GM19395 (cell line): ENCODE measurements around the gene PALLD.
"Not testable (repeated sequence)": the region's sequence is repeated elsewhere in the genome, so short reads cannot be mapped to it uniquely, and the experiment has no call there.

Experiments
- ATAC-seq: cut with Tn5 transposase; IDR thresholded peaks from one replicate; pipeline ENCODE4 v1.9.1; 2021; ENCODE audit warnings: mild to moderate bottlenecking, moderate library complexity; ENCODE audit not compliant: unreplicated experiment

PALLD gene

DNA sequence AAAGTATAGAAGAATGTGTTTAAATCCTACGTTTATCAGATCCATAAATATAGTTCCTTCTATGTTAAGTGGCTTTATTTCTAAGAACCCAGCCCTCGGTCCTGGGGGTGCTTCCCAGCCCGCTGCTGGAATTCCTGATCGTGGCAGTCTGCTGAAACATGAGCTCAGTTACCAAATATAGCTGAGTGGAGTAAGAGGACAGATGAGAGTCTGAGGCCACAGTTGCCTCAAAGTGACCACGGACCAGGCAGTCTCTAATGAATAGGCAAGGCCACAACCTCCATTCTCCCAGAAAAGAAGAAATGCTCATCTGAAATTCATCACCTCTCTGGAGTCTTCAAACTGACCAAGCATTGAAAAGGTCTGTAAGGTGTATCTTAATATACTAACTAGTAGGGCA is at the start of gene PALLD:
Gene PALLD (plus strand): TSS at position 219 of the 400 bp plus-strand sequence.
- ATAC-seq, result no peak

DNA sequence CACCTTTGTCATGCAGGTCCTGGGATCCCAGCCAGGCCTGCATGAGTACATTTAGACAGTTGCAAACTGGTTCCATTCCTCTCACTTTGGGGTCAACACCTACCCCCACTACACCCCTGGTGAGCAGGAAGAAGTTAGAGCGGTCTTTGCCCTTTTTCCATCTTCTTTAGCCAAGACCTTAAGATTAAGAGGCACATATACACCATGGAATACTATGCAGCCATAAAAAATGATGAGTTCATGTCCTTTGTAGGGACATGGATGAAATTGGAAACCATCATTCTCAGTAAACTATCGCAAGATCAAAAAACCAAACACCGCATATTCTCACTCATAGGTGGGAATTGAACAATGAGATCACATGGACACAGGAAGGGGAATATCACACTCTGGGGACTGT is 47.8 kb upstream of the PALLD start:
- not testable (repeated sequence) for ATAC-seq

DNA sequence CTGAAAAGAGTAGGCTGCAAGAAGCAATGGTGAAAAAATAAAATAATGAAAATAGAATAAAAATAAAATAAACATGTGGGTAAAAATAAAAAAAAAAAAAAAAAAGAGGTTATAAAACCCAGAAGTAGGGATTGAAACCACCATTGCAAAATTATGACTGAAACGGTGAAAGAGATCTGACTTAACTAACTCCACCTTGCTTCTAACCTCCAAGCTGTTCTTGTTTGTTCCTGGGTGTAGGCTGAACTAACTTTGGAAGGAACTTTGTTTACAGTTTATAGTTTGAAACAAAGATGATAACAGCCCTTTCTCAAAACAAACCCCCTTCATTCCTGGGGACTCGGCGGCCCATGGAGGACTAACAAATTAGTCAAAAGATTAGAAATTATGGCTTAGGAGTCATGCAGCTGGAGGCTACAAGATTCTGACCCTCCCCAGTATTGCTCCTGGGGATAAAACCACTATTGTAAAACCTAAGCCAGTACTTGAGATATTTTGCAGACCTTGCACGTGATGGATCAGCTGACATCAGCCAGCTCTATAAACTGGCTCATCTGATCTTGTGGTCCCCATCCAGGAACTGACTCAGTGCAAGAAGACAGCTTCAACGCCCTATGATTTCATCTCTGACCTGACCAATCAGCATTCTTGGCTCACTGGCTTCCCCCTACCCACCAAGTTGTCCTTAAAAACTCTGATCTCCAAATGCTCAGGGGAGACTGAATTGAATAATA is 47.0 kb upstream of the PALLD start:
- no peak for ATAC-seq

DNA sequence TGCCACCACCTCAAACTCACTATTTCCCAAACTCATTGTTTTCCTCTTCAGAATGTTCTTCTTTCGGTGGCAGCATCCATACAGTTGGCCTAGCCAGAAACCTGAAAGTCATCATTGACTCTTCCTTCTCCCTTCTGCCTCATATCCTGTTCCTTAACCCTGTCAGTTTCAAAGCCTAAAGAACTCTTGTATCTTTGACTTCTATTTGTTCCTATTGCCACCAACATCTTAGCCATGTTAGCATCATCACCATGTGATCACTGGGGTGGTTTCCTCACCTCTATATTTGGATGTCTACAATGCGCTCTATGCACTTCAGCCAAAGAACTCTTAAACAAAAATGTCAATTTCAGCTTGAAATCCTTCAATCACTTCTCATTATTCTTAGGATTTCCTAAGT is 45.5 kb upstream of the PALLD start:
- ATAC-seq, result peak; percentile 26

DNA sequence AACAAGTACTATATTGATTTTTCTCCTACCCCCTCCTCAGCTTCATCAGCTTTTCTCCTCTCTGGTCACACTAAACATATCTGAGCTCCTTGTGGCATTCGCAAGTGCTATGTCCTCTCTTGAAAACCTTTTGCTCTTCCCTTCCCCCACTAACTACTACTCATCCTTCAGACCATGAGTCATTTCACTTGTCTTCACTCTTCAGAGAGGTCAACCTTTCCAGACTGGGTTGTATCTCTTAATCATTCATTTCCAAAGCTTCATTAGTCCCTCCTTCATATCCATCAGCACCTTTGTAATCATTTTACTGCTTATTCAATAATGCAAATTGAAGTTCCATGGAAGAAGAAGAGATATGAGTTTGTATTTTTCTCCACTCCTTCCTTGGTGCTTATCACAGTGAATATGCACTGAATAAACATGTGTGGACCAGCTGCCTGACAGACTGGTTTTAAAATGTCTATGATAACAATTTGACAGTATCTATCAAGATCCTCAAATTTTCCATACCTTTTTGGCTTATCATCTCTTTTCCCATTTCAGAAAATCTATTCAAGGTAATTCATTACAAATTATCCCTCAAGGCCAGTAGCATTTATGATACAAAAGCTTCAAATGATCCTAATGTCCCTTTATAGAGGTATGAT is 45.0 kb upstream of the PALLD start:
- ATAC-seq, result peak; percentile 92

DNA sequence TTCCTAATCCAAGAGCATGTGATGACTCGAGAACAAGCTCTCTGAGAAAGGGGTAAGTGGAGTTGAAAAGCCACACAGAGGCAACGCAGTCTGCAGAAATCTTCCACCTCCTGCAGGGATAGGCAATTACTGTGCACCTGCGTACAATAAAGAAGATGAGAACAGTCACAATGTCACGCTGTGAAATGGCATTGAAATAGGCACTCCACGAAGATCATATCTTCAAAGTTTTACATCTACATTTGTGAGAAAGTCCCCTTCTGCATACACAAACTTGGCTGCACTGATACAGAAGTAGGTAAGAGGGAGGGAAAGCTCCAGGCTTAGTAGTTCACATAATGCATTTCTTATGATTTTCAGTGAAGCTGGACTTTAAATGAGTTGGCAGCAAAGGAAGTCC is 43.7 kb upstream of the PALLD start:
- no peak for ATAC-seq

DNA sequence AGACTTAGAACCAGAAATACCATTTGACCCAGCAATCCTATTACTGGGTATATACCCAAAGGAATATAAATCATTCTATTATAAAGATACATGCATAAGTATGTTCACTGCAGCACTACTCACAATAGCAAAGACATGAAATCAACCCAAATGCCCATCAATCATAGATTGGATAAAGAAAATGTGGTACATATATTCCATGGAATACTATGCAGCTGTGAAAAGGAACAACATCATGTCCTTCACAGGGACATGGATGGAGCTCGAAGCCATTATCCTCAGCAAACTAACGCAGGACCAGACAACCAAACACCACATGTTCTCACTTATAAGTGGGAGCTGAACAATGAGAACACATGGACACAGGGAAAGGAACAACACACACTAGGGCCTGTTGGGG is 38.6 kb upstream of the PALLD start:
- not testable (repeated sequence) for ATAC-seq

DNA sequence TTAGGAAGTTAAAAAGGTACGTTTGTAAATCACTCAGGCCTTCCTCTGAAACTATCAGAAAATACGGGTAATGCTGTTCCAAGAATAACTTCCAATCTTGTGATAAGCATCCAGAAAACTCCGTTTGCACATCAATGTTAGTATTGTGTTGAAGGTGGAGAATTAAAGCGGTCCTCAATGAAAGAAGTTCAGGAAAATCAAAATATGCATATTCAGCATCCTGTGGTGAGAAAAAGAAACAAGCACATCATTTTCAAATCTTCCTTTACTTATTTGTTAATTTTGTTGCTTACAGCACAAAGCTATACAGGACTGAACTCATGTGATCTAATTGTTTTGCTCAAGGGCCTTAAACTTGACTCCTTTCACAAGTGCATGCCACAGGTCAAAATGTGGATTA is 35.0 kb upstream of the PALLD start:
- no peak for ATAC-seq

DNA sequence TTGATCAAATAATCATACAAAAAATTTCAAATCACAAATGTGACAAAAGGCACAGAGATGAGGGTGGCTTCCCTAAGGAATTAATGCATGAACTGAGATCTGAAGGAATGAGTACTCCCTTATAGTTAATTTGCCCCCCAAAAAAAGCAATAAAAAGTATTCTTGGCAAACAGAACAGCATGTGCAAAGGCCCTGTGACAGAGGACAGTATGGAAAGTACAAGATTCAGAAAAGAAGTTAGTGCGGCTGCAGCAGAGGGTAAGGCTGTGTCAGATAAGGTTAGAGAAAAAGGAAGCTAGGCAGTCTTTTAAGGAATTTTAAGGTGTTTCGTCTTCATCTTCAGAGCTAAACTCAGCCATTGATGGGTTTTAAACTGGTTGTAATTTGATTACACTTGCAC is 23.9 kb upstream of the PALLD start:
- ATAC-seq, result no peak

DNA sequence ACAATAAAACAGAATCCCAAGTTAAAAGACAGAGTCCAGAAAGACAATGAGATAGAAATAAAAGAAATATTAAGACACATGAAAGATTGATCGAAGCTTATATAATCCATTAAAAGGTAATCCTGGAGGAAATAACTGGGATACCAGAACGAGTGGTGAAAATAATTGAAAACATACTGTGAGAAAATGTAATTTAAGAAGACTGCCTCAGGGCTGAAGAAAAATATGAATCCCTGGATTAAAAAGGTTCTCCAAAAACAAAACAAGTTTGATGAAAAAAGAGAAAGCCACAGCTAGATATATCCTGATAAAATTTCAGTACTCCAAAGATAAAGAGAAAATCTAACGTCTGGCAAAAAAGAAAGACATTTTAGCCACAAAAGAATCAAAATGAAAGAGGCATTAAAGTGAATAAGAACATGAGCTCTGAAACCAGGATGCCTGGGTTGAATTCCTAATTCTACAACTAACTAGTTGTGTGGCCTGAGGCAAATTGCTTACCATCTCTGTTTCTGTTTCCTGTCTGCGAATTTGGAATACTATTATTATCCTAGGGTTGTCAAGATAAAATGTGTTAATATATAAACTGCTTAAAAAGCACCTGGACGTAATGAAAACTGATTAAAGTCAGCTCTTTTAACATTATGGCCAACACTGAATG is 22.1 kb upstream of the PALLD start:
- ATAC-seq, result no peak

DNA sequence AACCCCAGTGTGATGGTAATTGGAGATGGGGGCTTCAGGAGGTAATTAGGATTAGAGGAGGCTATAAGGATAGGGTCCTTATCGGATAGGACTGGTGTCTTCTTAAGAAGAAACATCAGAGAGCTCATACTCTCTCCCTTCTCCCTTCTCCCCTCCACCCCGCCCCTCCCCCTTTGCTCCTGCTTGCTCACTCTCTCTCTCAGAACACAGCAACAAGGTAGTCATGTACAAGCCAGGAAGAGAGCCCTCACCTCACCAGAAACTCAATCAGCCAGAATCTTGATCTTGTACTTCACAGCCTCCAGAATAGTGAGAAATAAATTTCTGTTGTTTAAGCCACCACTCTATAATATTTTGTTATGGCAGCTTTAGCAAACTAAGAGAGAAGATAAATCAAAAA is 21.1 kb upstream of the PALLD start:
- no peak for ATAC-seq

DNA sequence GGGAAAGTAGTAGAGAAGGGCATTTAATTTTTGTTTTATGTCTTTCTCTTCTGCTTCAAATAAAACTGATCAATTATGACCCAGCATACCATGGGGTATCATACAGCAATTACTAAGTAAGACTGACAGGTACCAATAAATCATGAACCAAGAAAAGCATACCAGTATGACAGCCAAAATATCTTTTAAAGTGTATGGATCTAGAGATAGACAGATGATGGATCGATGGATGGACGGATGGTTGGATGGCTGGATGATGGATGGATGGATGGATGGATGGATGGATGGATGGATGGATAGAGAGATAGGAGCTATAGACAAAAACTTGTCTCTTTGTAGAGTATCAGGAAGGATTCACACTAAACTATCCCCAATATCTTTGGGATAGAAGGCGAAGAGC is 18.0 kb upstream of the PALLD start:
- ATAC-seq, result no peak

DNA sequence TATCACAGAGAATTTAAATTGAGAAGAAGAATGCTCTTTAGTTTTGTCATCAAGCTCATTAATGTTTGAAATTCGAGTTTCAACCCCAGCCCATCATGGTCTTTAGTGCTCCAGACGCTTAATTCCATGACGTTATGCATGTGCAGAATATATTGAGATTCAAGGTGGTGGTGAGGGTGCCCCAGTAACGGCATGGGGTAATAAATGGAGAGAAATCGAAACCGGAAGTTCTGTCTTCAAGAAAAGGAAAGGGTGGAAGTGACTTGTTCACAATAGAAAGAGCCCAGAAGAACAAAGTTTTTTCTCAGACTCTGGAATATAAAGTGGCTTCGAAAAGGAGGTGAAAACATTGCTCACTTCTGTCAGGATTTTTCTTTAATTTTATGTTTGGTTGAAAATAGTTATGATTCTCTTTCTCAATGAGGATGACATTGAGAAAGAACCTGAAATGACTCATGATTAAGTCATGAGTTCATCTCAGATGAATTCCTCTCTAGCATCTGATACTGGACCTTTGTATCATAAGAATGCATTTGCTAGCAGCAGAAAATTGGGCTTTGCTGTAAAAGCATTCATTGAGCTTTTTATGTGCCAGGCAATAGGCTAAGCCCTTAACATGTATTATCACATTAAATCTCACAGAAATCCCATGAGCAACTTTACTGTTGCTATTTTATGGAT is 15.8 kb upstream of the PALLD start:
- peak; percentile 48 for ATAC-seq

DNA sequence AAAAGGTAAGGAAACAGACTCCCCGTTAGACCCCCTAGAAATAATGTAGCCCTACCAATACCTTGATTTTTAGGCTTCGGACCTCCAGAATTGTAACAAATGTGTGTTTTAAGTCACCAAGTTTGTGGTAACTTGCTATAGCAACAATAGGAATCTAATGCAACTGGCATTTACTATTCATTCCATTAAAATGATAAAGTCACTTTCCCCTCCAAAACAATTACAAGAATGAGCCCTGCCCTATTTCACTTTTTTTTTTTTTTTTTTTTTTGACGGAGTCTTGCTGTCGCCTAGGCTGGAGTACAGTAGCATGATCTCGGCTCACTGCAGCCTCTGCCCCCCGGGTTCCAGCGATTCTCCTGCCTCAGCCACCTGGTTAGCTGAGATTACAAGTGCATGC is 13.0 kb upstream of the PALLD start:
- ATAC-seq, result no peak

DNA sequence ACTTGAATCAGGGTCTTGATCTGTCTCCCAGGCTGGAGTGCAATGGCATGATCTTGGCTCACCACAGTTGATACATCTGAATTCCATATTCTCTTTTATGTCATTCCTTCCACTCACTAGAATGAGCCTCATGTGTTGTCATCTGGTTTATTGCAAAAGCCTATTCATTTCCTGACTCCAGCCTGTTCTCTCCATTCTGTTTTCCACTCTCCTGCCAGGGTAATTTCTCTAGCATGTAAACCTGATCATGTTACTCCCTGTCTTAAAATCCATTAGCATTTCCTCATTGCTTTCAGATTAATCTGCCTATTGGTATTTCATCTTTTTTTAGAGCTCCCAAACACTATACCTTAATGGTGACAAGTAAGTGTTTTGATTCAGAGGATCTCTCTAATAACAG is 12.2 kb upstream of the PALLD start:
- ATAC-seq, result no peak

DNA sequence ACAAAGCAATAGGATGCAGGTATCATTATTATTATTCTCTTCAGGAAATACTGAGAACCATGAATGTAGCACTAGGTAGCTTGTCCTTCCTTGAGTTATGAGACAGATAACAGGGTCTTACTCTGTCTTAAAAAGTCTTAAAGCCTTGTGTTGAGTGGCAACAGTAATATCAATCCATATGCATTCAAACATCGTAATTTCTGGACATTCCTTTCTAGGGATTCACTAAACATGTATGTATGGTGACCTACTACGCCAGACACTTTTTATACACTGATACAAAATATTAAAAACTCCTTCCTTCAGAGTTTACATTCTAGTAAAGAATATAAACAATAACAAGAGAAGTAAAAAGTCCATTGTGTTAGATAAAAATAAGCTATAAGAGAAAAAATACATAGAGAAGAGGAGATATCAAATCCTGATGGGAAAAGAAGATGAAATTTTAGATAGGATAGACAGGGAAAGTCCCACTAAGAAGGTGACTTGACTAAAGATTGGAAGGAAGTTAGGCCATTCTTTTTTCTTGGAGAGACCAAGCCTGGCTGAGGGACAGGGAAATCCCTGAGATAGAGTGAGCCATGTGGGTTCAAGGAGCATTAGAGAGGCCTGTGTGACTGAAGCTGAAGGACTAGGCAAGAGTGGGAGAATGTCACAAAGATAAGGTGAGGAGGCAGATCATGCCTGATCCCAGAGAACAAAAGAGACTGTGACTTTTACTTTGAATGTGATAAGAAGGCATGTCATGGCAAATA is 11.5 kb upstream of the PALLD start:
- no peak for ATAC-seq

DNA sequence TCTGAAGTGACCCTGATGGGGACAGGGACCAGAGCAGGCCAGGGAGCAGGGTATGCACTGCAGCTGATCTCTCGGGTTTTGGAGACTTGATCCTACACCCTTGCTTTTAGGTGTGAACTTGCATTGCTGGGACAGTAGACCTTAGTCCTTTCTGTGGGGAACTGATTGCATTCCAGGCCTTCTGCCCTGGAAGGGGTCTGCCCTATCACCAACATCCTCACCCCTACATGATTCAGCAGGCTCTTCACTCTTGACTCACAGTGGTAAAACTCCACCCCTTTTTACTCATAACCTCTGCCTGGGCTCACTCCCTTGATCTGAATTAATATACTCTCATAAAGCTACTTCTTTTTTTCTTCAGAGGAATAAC is 10.0 kb upstream of the PALLD start:
- ATAC-seq, result no peak

DNA sequence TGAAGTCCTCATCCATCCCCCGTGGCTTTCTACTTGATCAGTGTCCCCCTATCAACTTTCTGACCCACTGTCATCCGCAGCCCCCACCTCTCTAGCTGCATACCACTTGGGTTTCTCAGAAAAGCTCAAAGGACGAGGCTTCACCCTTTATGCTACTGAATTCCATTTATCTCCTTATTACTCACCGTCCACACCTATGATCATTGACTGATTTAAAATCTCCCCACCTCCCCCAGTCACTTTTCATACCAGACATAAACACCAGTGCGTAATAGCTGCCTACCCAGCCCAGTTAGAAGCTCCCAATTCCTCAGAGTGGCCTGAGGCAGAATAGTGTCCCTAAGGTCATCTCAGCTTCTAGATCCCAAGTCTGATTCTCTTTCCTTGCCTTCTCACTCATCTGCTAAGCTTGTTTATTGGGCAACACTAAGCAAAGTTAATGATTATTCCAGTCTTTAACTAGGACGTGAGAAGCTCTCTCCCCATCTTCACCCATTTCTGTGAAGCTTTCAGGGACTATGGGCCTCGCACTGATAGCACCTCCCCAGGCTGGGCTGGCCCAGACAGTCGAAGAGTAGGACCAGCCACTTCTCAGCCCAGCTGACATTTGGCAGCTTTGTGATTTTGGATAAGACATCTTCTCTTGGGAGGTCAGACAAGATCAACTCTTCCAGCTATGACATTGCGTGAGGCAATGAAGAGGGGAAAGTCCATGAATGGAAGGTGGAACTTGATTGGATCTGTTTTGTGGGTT is 9.4 kb upstream of the PALLD start:
- no peak for ATAC-seq

DNA sequence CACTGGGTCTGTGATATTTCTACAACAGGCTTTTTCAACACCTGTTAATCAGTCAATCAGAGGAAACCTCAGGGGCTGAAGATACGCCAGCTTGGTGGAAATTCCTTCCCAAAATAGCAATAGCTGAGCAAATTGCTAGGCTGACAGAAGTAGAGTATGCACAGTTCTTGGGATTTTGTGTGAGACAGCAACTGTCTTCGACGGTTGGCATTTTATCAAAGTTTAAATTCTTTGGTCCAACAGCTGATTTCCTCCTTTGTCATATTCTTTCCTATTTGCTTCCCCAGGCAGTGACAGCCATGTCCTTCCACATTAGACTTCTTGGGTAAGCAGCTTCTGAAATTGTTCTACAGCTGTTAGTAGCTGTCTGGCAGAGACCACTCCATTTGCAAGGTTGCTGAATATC is 8.0 kb upstream of the PALLD start:
- no peak for ATAC-seq

DNA sequence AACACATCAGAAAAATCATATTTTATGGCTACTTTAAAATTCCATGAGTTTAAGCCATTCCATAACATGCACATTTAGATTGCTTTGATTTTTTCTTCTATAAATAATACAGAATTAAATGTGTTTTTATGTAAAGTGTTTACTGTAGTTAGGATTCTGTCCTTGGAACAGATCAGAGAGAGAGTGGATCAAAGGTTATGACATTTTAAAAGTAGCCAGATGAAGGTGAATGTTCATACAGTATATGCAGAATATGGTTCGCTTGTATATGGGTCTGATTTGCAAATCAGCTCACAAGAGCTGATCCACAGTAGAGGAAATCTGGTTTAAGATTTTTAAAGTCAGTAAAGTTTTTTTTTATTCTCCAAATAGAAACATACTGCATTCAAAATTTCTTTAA is 7.2 kb upstream of the PALLD start:
- ATAC-seq, result no peak
